HCT116 (cell line): ENCODE results near the gene NFIC.

Source experiments
- CEBPB ChIP-seq: IDR thresholded peaks from 2 replicates; pipeline ENCODE4 v1.6.1; 2012; ENCODE audit warnings: low read depth
- EZH2 ChIP-seq: fragments of 200-600 bp; sonication (generic); IDR thresholded peaks from 2 replicates; pipeline ENCODE4 v1.6.1; 2017; ENCODE audit warnings: antibody characterized with exemption, mixed run types
- FOSL1 ChIP-seq: IDR thresholded peaks from 2 replicates; pipeline ENCODE4 v1.6.1; 2012; ENCODE audit warnings: low read depth
- JUND ChIP-seq: IDR thresholded peaks from 2 replicates; pipeline ENCODE4 v1.6.1; 2012
- MAX ChIP-seq: IDR thresholded peaks from 2 replicates; pipeline ENCODE4 v1.6.1; 2012
- POLR2A ChIP-seq: IDR thresholded peaks from 2 replicates; pipeline ENCODE4 v1.7.0; 2011; ENCODE audit warnings: borderline replicate concordance; ENCODE audit not compliant: insufficient read depth, insufficient read length; ENCODE audit errors: extremely low read depth
- POLR2AphosphoS5 ChIP-seq: IDR thresholded peaks from 2 replicates; pipeline ENCODE4 v1.6.1; 2011; ENCODE audit warnings: mild to moderate bottlenecking, low read depth, low read length, moderate library complexity
- SP1 ChIP-seq: IDR thresholded peaks from 2 replicates; pipeline ENCODE4 v1.6.1; 2012; ENCODE audit warnings: low read depth
- YY1 ChIP-seq: IDR thresholded peaks from 2 replicates; pipeline ENCODE4 v1.6.1; 2011; ENCODE audit warnings: low read length, low read depth, moderate library complexity, mild to moderate bottlenecking; ENCODE audit not compliant: insufficient replicate concordance; ENCODE audit errors: extremely low read depth
- TF ChIP-seq, protein P1 (sequence below), 3 experiments: fragments of 200-600 bp in 1 of 3; sonication (generic) in 1 of 3; IDR thresholded peaks in 2 of 3; conservative IDR thresholded peaks in 1 of 3; 2 replicates each; pipeline ENCODE4 v1.5.1; 2012 to 2017; ENCODE audit warnings: low read depth in 2 of 3, low read length in 2 of 3, antibody characterized with exemption in 1 of 3, borderline replicate concordance in 1 of 3, control low read depth in 1 of 3, mild to moderate bottlenecking in 1 of 3, mixed read lengths in 1 of 3, mixed run types in 1 of 3, moderate library complexity in 1 of 3; ENCODE audit not compliant: insufficient read depth in 1 of 3
- TF ChIP-seq, protein P2 (sequence below): IDR thresholded peaks from 2 replicates; pipeline ENCODE4 v1.6.1; 2012

DNA sequence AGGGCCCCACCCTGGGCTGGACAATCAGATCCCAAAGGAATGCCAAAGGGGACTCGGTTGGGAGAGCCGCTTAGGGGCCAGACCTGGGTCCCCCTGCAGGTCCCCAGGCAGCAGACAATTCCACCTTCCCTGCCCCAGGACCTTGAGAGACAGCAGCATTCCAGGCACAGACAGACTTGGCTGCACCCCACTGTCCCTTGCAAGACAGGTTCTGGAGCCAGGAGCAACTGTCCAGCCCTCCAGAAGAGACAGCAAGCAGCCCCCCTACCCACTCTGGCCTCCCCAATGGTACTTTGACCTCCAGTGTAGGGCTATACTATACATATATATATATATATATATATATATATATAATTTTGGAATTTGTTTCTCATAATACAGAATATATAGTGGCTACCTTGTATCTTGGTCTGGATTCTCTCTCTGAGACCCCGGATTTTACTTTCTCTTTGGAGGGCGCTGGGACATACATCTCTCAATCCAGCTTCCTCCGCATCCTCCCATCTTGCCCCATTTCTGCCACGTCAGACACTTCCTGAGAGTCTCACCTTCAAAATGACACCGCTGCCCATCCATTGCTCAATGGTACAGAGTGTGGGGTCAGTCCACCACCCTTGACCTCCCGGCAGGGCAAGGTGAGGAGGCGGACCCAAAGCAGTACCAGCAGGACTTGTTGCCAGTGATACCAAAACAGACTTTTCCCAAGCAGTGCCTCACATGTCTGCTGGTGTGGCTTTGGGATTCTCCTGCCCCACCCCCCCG is 101.2 kb downstream of the NFIC start:
- TF ChIP-seq, protein P1, sequence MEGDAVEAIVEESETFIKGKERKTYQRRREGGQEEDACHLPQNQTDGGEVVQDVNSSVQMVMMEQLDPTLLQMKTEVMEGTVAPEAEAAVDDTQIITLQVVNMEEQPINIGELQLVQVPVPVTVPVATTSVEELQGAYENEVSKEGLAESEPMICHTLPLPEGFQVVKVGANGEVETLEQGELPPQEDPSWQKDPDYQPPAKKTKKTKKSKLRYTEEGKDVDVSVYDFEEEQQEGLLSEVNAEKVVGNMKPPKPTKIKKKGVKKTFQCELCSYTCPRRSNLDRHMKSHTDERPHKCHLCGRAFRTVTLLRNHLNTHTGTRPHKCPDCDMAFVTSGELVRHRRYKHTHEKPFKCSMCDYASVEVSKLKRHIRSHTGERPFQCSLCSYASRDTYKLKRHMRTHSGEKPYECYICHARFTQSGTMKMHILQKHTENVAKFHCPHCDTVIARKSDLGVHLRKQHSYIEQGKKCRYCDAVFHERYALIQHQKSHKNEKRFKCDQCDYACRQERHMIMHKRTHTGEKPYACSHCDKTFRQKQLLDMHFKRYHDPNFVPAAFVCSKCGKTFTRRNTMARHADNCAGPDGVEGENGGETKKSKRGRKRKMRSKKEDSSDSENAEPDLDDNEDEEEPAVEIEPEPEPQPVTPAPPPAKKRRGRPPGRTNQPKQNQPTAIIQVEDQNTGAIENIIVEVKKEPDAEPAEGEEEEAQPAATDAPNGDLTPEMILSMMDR (IDR thresholded peaks at IDR 0.05 in 2 of 3, conservative IDR thresholded peaks at IDR 0.05 in 1 of 3; ENCODE audit: borderline replicate concordance in 1 of 3, insufficient read depth in 1 of 3, low read depth in 2 of 3, low read length in 2 of 3) = no peak
- TF ChIP-seq POLR2AphosphoS5 = no peak
- no peak for TF ChIP-seq POLR2A
- no peak for TF ChIP-seq EZH2
- TF ChIP-seq SP1 = no peak
- no peak for TF ChIP-seq CEBPB
- TF ChIP-seq JUND = no peak
- TF ChIP-seq, protein P2, sequence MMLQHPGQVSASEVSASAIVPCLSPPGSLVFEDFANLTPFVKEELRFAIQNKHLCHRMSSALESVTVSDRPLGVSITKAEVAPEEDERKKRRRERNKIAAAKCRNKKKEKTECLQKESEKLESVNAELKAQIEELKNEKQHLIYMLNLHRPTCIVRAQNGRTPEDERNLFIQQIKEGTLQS = no peak
- TF ChIP-seq FOSL1 = no peak
- no peak for TF ChIP-seq MAX
- no peak for TF ChIP-seq YY1
